Panc1 (cell line): ENCODE data around the gene YIPF1.

ENCODE experiments used
- POLR2AphosphoS5 ChIP-seq: IDR thresholded peaks from 2 replicates; pipeline ENCODE4 v1.6.1; 2012; ENCODE audit warnings: mild to moderate bottlenecking, low read depth, low read length, moderate library complexity
- REST ChIP-seq, 2 experiments: IDR thresholded peaks; 2 replicates each; pipeline ENCODE4 v1.6.1; 2011 to 2012; ENCODE audit warnings: low read depth in 2 of 2, control low read depth in 1 of 2, low read length in 1 of 2, mild to moderate bottlenecking in 1 of 2, moderate library complexity in 1 of 2; ENCODE audit not compliant: insufficient read depth in 1 of 2
- SIN3A ChIP-seq: IDR thresholded peaks from 2 replicates; pipeline ENCODE4 v1.6.1; 2012; ENCODE audit warnings: low read depth, mild to moderate bottlenecking, low read length, moderate library complexity, borderline replicate concordance; ENCODE audit not compliant: insufficient read depth
- TCF7L2 ChIP-seq: IDR thresholded peaks from 2 replicates; pipeline ENCODE4 v1.6.1; 2011; ENCODE audit warnings: mild to moderate bottlenecking, low read depth, low read length, inconsistent platforms
- TF ChIP-seq, protein P1 (sequence below): fragments of 450-650 bp; IDR thresholded peaks from 2 replicates; pipeline ENCODE4 v1.5.1; 2017; ENCODE audit warnings: mild to moderate bottlenecking

GRCh38 chr1:53936430-53936829 lies 46.8 kb upstream of the YIPF1 start:
- TF ChIP-seq, protein P1, sequence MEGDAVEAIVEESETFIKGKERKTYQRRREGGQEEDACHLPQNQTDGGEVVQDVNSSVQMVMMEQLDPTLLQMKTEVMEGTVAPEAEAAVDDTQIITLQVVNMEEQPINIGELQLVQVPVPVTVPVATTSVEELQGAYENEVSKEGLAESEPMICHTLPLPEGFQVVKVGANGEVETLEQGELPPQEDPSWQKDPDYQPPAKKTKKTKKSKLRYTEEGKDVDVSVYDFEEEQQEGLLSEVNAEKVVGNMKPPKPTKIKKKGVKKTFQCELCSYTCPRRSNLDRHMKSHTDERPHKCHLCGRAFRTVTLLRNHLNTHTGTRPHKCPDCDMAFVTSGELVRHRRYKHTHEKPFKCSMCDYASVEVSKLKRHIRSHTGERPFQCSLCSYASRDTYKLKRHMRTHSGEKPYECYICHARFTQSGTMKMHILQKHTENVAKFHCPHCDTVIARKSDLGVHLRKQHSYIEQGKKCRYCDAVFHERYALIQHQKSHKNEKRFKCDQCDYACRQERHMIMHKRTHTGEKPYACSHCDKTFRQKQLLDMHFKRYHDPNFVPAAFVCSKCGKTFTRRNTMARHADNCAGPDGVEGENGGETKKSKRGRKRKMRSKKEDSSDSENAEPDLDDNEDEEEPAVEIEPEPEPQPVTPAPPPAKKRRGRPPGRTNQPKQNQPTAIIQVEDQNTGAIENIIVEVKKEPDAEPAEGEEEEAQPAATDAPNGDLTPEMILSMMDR = no peak
- TF ChIP-seq REST (IDR thresholded peaks at IDR 0.05; ENCODE audit: insufficient read depth in 1 of 2, low read depth in 2 of 2, low read length in 1 of 2) = no peak
- TF ChIP-seq POLR2AphosphoS5 = no peak
- TF ChIP-seq SIN3A = no peak
- no peak for TF ChIP-seq TCF7L2
